H7 (cell line): ENCODE results near the gene TMOD1. TPM values are rescaled to one million over a fixed set of nuclear protein-coding genes. Genes with fewer than 3 reads are reported as not detected.
A peak's percentile ranks its signal among the peaks of the same experiment; 100 is the strongest.

Experiments used
- DNase-seq: peaks from one replicate; pipeline ENCODE4 v3.0.0; 2012
- H3K27me3 ChIP-seq: 2 replicates; pipeline ENCODE4 v1.6.0; 2011; ENCODE audit warnings: mild to moderate bottlenecking, low read length; ENCODE audit not compliant: control insufficient read depth, insufficient read depth
- H3K36me3 ChIP-seq: replicated peaks from 2 replicates; pipeline ENCODE4 v1.5.1; 2011; ENCODE audit warnings: low read length; ENCODE audit not compliant: control insufficient read depth, insufficient read depth
- H3K4me3 ChIP-seq: 2 replicates; pipeline ENCODE4 v1.5.1; 2011; ENCODE audit warnings: low read depth, mild to moderate bottlenecking, control low read depth, low read length, moderate library complexity; ENCODE audit not compliant: insufficient read depth
- total RNA-seq: library from RNA; depleted of rRNA; stranded (reverse); fragments of >200 nt; shearing (Covaris generic); gene quantifications from 2 replicates; pipeline ENCODE4 v1.2.3, GENCODE V29; 2014

The TMOD1 gene
- total RNA-seq, 1 experiment from 2014 or later = 1.9 TPM

DNA sequence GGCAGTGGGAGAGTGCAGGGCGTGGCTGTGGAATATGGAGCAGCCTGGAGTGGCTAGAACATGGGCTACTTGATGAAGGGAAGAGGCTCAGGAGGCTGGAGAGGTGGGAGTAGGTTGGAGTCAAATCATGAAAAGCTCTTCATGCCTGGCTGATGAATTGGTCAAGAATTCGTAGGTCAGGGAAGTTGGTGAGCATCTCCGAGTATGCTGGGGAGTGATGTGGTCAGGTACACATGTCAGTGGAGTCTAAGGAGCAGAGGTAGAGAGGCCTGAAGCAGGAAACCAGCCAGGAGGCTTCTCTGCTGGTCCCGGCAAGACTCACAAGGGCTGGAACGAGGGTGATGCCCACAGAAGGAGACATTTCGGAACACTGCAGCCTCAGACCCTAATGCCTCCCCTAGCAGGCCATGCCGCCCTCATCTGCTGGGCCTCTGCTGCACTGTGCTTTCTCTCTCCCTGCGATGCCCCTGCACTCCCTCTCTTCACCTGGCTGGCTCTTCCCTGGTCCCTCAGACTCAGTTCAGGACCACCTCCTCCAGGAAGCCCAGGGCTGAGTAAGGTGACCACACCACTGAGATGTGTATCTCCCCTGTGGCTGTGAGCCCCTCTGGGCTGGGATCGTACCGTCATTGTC is 33.6 kb downstream of the TMOD1 start:
- H3K36me3 ChIP-seq = no peaks in the 10 kb centered on the region
- DNase-seq = no peak
- H3K4me3 ChIP-seq = no peak overlapping the region
- no peaks in the 10 kb centered on the region for H3K27me3 ChIP-seq

DNA sequence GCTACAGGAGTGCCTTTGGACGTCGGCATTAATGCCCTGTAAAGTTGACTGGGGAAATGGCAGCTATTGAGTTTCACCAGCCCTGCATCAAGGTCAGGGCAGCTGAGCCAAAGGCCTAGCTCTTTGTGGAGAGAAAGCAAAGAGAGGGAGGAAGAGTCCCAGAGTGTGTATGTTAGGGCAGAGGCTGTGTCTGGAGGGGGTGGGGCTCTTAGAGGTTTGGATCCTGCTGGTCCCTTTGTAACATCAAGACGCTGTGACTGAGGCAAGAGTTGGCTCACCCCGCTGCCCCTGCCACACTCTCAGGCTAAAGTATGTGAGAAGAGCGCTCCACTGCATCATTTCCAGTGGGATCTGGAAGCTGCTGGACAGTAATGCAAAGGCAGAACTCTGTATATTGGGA is 34.3 kb downstream of the TMOD1 start:
- H3K4me3 ChIP-seq = no peak overlapping the region
- no peaks in the 10 kb centered on the region for H3K36me3 ChIP-seq
- DNase-seq = no peak
- H3K27me3 ChIP-seq = no peaks in the 10 kb centered on the region

DNA sequence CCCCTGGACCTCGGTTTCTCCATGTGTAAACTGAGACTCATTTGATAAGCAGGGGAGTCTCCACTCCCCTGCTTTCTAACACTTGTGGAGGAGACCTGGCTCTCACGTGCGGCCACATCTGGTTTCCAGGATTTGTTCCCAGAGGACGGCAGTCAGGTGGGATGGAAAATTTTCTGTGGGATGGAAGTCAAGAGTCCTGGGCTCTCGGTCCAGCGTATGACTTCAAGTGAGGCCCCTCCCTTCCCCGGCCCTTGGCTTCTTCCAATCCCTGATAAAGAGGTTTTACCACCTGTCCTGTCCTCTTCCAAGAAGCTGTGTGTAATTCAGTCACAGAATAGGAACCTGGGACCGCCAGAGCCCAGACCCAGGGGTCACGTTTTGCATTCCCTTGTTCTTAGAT is 35.0 kb downstream of the TMOD1 start:
- Histone ChIP-seq H3K4me3 (no peak overlapping the region), H3K27me3 (no peaks in the 10 kb centered on the region), H3K36me3 (no peaks in the 10 kb centered on the region)
- DNase-seq = no peak

DNA sequence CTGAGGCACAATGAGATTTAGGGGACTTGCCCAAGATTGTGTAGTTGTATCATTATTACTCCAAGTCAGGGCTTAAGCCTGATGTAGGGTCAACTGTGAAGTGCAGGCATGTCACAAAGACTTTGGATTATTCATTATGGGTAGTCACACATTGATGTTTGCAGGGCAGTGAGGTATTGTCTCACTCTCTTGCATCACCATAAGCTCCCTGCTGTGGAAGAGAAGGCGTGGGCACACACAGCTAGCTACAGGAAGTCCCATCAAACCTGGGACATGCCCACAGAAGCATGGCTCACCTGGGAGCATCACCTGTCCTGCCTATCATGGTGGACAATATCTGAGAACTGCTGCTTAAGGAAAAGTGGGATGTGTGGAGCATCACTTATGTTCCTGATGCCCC is 42.1 kb downstream of the TMOD1 start:
- no peak overlapping the region for H3K4me3 ChIP-seq
- H3K27me3 ChIP-seq = no peaks in the 10 kb centered on the region
- H3K36me3 ChIP-seq = no peaks in the 10 kb centered on the region
- DNase-seq = no peak

DNA sequence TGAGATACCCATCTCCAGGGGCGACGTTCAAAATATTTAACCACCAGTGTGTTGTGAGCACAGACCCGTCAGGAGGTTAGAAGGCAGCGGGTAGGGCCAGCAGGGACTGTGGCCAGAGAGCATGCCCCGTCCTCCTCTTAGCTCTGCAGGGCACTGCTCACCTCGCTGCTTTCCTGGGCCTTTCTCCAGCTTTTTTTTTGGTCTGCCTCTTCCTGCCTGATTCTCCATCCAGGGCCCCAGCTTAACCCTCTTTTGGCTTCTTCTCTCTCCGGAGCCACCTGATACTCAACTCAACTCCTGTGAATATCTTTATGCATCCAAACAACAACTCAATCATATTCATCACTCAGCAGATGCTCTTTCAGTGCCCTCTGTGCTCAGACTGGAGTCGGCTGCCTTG is 44.0 kb downstream of the TMOD1 start:
- Histone ChIP-seq H3K27me3 (no peaks in the 10 kb centered on the region), H3K36me3 (no peaks in the 10 kb centered on the region), H3K4me3 (no peak overlapping the region)
- no peak for DNase-seq

DNA sequence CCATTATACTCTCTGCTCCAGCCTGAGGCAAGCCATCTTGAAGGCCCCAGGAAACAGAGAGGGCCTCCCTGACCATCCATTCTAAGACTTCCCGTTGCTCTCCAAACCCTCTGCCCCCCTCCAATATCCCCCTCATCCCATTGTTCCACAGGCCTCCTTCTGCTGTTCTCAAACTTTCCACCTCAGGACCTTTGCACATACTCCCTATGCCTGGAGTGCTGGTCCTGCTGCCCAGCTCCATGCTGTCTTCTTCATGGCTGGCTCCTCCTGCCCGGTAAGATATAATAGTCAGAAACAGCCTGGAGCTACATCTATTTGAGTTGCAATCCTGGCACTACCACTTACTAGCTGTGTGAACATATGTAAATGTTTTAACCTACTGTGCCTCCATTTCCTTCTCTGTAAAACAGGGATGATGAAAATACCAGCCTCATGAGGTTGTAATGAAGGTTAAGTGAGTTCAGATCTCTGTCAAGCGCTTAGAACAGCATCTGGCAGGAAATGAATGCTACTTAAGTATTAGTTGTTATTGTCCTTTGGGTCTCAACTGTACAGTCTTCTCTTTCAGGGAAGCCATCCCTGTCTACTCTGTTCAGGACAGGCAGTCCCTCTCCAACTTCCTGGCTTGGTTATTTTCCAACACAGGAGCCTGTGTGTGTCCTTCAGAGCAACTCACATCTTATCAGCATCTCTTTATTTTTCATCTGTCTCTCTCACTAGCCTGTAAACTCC is 45.8 kb downstream of the TMOD1 start:
- no peak overlapping the region for H3K4me3 ChIP-seq
- no peaks in the 10 kb centered on the region for H3K36me3 ChIP-seq
- no peak for DNase-seq
- H3K27me3 ChIP-seq = no peaks in the 10 kb centered on the region

DNA sequence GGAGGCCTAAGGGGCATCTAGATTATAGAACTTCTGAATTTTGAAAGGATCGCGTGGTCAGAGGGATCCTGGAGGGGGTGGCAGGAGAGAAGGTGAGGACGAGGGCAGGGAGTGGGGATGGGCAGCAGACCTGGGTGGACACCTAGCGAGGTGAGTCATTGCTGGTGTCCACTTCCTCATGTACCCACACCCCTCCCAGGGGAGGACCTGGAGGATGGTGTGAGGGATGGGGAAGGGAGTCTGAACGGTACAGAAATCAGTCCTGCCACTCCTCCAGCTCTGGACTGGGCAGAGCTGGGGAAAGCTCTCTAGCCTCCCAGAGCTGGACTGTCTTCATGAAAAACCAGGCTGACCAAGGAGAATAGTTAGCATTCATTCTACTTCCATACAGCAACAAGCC is 46.9 kb downstream of the TMOD1 start:
- Histone ChIP-seq H3K36me3 (no peaks in the 10 kb centered on the region), H3K4me3 (no peak overlapping the region), H3K27me3 (no peaks in the 10 kb centered on the region)
- no peak for DNase-seq

DNA sequence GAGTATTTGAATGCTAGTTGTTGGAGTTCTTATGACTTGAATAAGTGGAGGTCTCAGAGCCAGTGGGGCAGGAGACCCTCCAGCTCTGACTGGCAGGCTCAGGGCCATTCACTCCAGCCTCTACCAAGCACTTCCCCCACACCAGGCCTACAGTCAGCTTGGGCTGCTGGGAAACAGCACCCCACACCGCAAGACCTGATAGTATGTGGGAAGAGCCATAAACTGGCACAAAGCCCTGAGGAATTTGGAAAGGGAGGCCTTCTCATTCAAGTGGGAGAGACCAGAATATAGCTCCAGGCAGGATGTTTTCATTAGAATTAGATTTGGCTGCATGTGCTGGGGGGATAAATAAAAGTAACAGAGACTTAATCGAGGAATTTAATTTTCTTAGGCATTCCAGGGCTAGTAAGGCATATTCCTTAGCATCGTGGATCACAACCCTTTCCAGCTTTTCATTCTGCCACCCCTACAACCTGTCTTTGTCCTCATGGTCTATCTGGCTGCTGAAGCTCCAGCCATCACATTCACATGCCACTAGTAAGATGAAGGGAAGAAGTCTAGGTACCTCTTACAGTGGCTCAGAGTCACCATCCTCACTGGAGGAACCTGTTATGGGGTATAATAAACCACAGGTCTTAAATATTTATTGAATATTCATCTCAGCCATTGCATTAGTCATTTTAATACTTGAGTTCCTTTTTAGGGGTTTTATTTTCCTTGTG is 47.5 kb downstream of the TMOD1 start:
- no peaks in the 10 kb centered on the region for H3K36me3 ChIP-seq
- no peak overlapping the region for H3K4me3 ChIP-seq
- no peak for DNase-seq
- H3K27me3 ChIP-seq = no peaks in the 10 kb centered on the region

DNA sequence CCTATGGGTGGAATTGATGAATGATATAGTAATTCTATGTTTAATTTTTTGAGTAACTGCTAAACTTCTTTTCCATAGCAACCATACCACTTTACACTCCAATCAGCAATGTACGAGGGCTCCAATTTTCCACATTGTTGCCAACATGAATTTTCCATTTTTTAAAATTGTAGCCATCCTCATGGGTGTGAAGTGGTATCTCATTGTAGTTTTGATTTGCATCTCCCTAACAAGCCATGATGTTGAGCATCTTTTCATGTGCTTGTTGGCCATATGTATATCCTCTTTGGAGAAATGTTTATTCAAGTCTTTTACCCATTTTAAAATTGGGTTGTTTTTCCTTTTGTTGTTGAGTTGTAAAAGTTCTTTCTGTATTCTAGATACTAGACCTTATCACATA is 48.9 kb downstream of the TMOD1 start:
- no peak for DNase-seq
- Histone ChIP-seq H3K4me3 (no peak overlapping the region), H3K27me3 (no peaks in the 10 kb centered on the region), H3K36me3 (no peaks in the 10 kb centered on the region)

DNA sequence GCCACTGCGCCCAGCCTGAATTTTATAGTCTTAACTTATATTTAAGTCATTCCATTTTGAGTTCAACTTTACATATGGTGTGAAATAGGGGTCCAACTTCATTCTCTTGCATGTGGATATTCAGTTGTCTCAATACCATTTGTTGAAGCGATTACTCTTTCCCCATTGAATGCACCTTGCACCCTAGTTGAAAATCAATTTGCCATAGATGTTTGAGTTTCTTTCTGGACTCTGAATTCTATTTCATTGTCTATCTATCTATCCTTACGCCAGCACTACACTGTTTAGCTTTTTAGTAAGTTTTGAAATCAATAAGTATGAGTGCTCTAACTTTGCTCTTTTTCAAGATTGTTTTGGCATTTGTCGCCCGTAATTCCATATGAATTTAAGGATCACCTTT is 49.8 kb downstream of the TMOD1 start:
- no peak for DNase-seq
- Histone ChIP-seq H3K27me3 (no peaks in the 10 kb centered on the region), H3K4me3 (no peak overlapping the region), H3K36me3 (no peaks in the 10 kb centered on the region)

DNA sequence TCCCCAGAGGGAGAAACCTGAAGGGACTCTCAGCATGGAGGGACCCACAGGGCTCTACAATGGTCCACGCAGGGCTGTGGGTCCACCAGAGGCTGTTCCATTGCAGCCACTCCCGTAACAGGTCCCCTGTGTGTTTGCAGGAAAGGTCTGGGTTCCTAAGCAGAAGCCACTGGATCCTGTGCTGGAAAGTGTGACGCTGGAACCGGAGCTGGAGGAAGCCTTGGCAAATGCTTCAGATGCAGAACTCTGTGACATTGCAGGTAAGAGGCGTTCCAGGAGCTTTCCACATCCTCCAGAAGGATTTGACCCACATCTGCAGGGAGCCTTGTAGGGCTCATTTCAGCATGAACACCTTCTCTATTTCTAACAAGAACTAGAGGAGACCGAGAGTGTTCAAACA is 51.7 kb downstream of the TMOD1 start:
- no peaks in the 10 kb centered on the region for H3K36me3 ChIP-seq
- H3K27me3 ChIP-seq = no peaks in the 10 kb centered on the region
- DNase-seq = no peak
- no peak overlapping the region for H3K4me3 ChIP-seq

DNA sequence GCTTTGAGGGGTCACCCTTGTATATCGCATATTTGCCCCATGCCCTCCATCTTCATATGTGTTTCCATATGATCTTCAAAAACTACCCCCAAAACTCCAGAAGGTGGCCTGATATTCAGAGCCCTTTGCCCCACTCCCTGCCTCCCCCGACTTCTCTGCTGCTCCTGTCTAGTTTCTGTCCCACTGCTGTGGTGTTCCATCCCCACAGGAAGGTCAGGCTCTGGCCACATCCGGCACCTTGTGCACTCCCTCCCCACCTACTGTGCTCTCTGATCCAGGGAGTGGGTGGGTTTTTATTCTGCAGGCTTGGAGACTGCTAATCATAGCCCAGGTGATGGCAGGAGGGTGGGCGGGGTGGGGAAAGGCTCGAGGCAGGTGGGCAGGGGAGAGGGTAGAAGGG is 52.4 kb downstream of the TMOD1 start:
- no peak overlapping the region for H3K4me3 ChIP-seq
- DNase-seq = no peak
- no peaks in the 10 kb centered on the region for H3K36me3 ChIP-seq

DNA sequence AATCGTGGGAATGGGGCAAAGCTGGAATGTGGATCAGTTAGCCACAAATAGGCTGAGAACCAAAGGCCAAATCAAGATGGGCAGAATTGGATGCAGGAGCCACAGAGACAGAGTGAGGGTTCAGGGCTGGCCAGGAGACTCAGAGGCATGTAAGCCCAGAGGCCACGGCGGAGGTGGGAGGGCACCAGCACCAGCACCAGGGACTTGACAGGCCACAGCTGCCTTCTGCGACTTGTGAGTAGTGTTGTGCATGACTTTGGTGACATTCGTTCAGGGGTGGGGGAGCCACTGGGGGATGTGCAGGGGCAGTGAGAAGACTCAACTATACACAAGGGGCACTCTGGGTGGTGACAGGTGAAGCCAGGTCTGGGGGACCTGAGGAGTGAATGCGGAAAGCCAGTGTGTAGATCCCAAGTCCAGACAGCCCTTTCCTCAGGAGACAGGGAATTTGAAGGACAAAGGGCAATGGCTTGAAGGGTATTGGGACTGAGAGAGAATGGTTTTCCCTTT is 53.2 kb downstream of the TMOD1 start:
- Histone ChIP-seq H3K4me3 (no peak overlapping the region), H3K36me3 (no peaks in the 10 kb centered on the region), H3K27me3 (no peaks in the 10 kb centered on the region)
- no peak for DNase-seq

More for the DNA sequence above, 52.4 kb downstream of the TMOD1 start:
- no peaks in the 10 kb centered on the region for H3K27me3 ChIP-seq

DNA sequence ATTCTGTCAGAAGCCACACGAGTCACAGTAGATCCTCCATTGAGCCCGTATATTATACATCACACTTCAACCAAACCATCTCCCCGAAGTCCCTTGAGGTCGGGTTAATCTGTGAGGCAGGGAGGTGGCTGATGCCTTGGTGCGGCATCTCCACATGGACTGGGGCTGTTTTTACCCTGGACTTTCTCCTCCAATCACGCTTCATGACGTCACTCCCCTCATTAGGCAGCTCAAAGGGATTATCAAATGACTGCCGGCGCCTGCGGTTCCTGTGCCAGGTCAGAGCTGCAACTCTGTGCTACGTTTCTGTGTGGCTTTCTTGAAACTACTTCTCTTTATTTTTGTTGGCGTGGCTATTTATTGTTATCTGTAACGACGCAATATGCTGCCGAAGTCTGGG is 53.7 kb downstream of the TMOD1 start:
- DNase-seq = peak; percentile 70
- Histone ChIP-seq H3K4me3 (no peak overlapping the region), H3K27me3 (no peaks in the 10 kb centered on the region), H3K36me3 (no peaks in the 10 kb centered on the region)
